Activated naive CD4-positive, alpha-beta T cell treated with anti-CD3 and anti-CD28 coated beads, Interleukin-2, amount 50 U/mL, for 24 hours (primary cell): ENCODE results near the gene HSPA1B.
"Not testable (repeated sequence)": the region's sequence is repeated elsewhere in the genome, so short reads cannot be mapped to it uniquely, and the experiment has no call there.

Experiments
- H3K27ac Mint-ChIP-seq: one replicate; pipeline ENCODE4 v1.8.0; 2021; ENCODE audit warnings: mild to moderate bottlenecking, mixed read lengths
- H3K27me3 Mint-ChIP-seq: one replicate; pipeline ENCODE4 v1.8.0; 2021; ENCODE audit warnings: mixed read lengths
- H3K36me3 Mint-ChIP-seq: one replicate; pipeline ENCODE4 v1.8.0; 2021; ENCODE audit warnings: mixed read lengths
- H3K4me1 Mint-ChIP-seq: one replicate; pipeline ENCODE4 v1.8.0; 2021; ENCODE audit warnings: mixed read lengths
- H3K4me3 Mint-ChIP-seq: one replicate; pipeline ENCODE4 v1.8.0; 2021; ENCODE audit warnings: mild to moderate bottlenecking, mixed read lengths
- H3K9me3 Mint-ChIP-seq: one replicate; pipeline ENCODE4 v1.8.0; 2021; ENCODE audit warnings: mixed read lengths

The HSPA1B gene

GRCh38 chr6:31817133-31817928 is 10.2 kb upstream of the HSPA1B start:
- H3K36me3 Mint-ChIP-seq, result not testable (repeated sequence)

GRCh38 chr6:31817929-31818511 is 9.5 kb upstream of the HSPA1B start:
- H3K9me3 Mint-ChIP-seq, result not testable (repeated sequence)
- peaks cover 53% of the 10 kb centered on the region for H3K4me1 Mint-ChIP-seq
- peak overlapping the region; percentile 91 for H3K4me3 Mint-ChIP-seq

More at GRCh38 chr6:31817133-31817928, 10.2 kb upstream of the HSPA1B start:
- Mint-ChIP-seq H3K27ac (peak overlapping the region; percentile 93), H3K4me3 (peak overlapping the region; percentile 91), H3K4me1 (peaks cover 53% of the 10 kb centered on the region)
- not testable (repeated sequence) for H3K27me3 Mint-ChIP-seq, H3K9me3 Mint-ChIP-seq

GRCh38 chr6:31819871-31820299 is 7.7 kb upstream of the HSPA1B start:
- Mint-ChIP-seq H3K27ac (peak overlapping the region; percentile 52), H3K27me3 (no peaks in the 10 kb centered on the region), H3K4me3 (peak overlapping the region; percentile 49), H3K4me1 (peaks cover 48% of the 10 kb centered on the region), H3K36me3 (no peaks in the 10 kb centered on the region), H3K9me3 (no peaks in the 10 kb centered on the region)

More at GRCh38 chr6:31817929-31818511, 9.5 kb upstream of the HSPA1B start:
- H3K36me3 Mint-ChIP-seq, H3K27me3 Mint-ChIP-seq: not testable (repeated sequence)
- H3K27ac Mint-ChIP-seq, result peak overlapping the region; percentile 93

GRCh38 chr6:31820399-31820798 is 7.1 kb upstream of the HSPA1B start:
- not testable (repeated sequence) for H3K36me3 Mint-ChIP-seq, H3K4me3 Mint-ChIP-seq, H3K9me3 Mint-ChIP-seq, H3K27ac Mint-ChIP-seq, H3K27me3 Mint-ChIP-seq
- peaks cover 52% of the 10 kb centered on the region for H3K4me1 Mint-ChIP-seq

- no peaks in the 10 kb centered on the region for H3K9me3 Mint-ChIP-seq
- peak overlapping the region; percentile 88 for H3K4me3 Mint-ChIP-seq
- H3K36me3 Mint-ChIP-seq, result no peaks in the 10 kb centered on the region
- H3K27ac Mint-ChIP-seq, result peak overlapping the region; percentile 97
- H3K27me3 Mint-ChIP-seq, result no peaks in the 10 kb centered on the region
- peaks cover 56% of the 10 kb centered on the region for H3K4me1 Mint-ChIP-seq
Measured at GRCh38 chr6:31821301-31822035, 6.1 kb upstream of the HSPA1B start.

GRCh38 chr6:31822036-31822821 is 5.3 kb upstream of the HSPA1B start:
- H3K9me3 Mint-ChIP-seq, result no peaks in the 10 kb centered on the region
- peaks cover 64% of the 10 kb centered on the region for H3K4me1 Mint-ChIP-seq
- H3K36me3 Mint-ChIP-seq, result no peaks in the 10 kb centered on the region
- no peaks in the 10 kb centered on the region for H3K27me3 Mint-ChIP-seq
- H3K27ac Mint-ChIP-seq, result peak overlapping the region; percentile 97
- H3K4me3 Mint-ChIP-seq, result peak overlapping the region; percentile 88

GRCh38 chr6:31823592-31824196 is 3.8 kb upstream of the HSPA1B start:
- H3K36me3 Mint-ChIP-seq, H3K27me3 Mint-ChIP-seq, H3K9me3 Mint-ChIP-seq: not testable (repeated sequence)
- Mint-ChIP-seq H3K27ac (peak overlapping the region; percentile 46), H3K4me1 (peaks cover 51% of the 10 kb centered on the region), H3K4me3 (peak overlapping the region; percentile 33)

- Mint-ChIP-seq H3K4me3 (no peak overlapping the region), H3K27me3 (no peaks in the 10 kb centered on the region), H3K36me3 (peaks cover under 1% of the 10 kb centered on the region), H3K4me1 (peaks cover 46% of the 10 kb centered on the region), H3K9me3 (no peaks in the 10 kb centered on the region), H3K27ac (peak overlapping the region; percentile 51)
Measured at GRCh38 chr6:31825553-31825952, 2.0 kb upstream of the HSPA1B start.

GRCh38 chr6:31826793-31827285 is 699 bp upstream of the HSPA1B start:
- Mint-ChIP-seq H3K27ac (peak overlapping the region; percentile 97), H3K9me3 (no peaks in the 10 kb centered on the region), H3K27me3 (no peaks in the 10 kb centered on the region), H3K4me1 (peaks cover 44% of the 10 kb centered on the region), H3K4me3 (peak overlapping the region; percentile 93), H3K36me3 (peaks cover 2% of the 10 kb centered on the region)

GRCh38 chr6:31829633-31830283 is 2.2 kb downstream of the HSPA1B start:
- Mint-ChIP-seq H3K36me3 (peaks cover 3% of the 10 kb centered on the region), H3K27ac (peak overlapping the region; percentile 42), H3K9me3 (no peaks in the 10 kb centered on the region), H3K27me3 (no peaks in the 10 kb centered on the region), H3K4me1 (peaks cover 26% of the 10 kb centered on the region), H3K4me3 (peak overlapping the region; percentile 96)

- H3K4me3 Mint-ChIP-seq, result peak overlapping the region; percentile 96
- H3K36me3 Mint-ChIP-seq, result peaks cover 10% of the 10 kb centered on the region
- H3K27ac Mint-ChIP-seq, result peak overlapping the region; percentile 91
- no peaks in the 10 kb centered on the region for H3K9me3 Mint-ChIP-seq
- no peaks in the 10 kb centered on the region for H3K27me3 Mint-ChIP-seq
- H3K4me1 Mint-ChIP-seq, result peaks cover 19% of the 10 kb centered on the region
Measured at GRCh38 chr6:31830886-31831335, 3.4 kb downstream of the HSPA1B start.

- peaks cover 17% of the 10 kb centered on the region for H3K36me3 Mint-ChIP-seq
- H3K27me3 Mint-ChIP-seq, result no peaks in the 10 kb centered on the region
- peak overlapping the region; percentile 96 for H3K4me3 Mint-ChIP-seq
- H3K4me1 Mint-ChIP-seq, result peaks cover 19% of the 10 kb centered on the region
- no peak overlapping the region for H3K27ac Mint-ChIP-seq
- no peaks in the 10 kb centered on the region for H3K9me3 Mint-ChIP-seq
Measured at GRCh38 chr6:31831350-31832215, 4.0 kb downstream of the HSPA1B start.

GRCh38 chr6:31834367-31835250 is 7.1 kb downstream of the HSPA1B start:
- Mint-ChIP-seq H3K4me3 (peak overlapping the region; percentile 100), H3K9me3 (no peaks in the 10 kb centered on the region), H3K27me3 (no peaks in the 10 kb centered on the region), H3K36me3 (peaks cover 33% of the 10 kb centered on the region), H3K27ac (peak overlapping the region; percentile 100), H3K4me1 (peaks cover 33% of the 10 kb centered on the region)
